ENCODE data around the gene NOP56. TPM values are rescaled to one million over a fixed set of nuclear protein-coding genes. Genes with fewer than 3 reads are reported as not detected.

NOP56 gene
- total RNA-seq, 2 donors from 2014 or later = 386 to 432 TPM

- peaks cover 10% of the 10 kb centered on the region for H3K4me1 Mint-ChIP-seq
- H3K9me3 Mint-ChIP-seq = no peaks in the 10 kb centered on the region
- no peak for TF ChIP-seq CTCF (conservative IDR thresholded peaks at IDR 0.05)
- no peaks in the 10 kb centered on the region for H3K27me3 ChIP-seq (ENCODE audit: control insufficient read depth, insufficient read depth, low read length, poor library complexity, severe bottlenecking)
- no peaks in the 10 kb centered on the region for H3K27me3 Mint-ChIP-seq (ENCODE audit: insufficient read depth)
- no peak overlapping the region for H3K27ac ChIP-seq (ENCODE audit: low read depth, low read length)
- no peak for DNase-seq
- peak overlapping the region; percentile 87 for H3K4me3 Mint-ChIP-seq
- peaks cover 72% of the 10 kb centered on the region for H3K36me3 Mint-ChIP-seq (ENCODE audit: low read depth)
- H3K4me1 ChIP-seq (ENCODE audit: control insufficient read depth, insufficient read depth, low read length) = peaks cover 7% of the 10 kb centered on the region
- no peaks in the 10 kb centered on the region for H3K9me3 ChIP-seq (ENCODE audit: control insufficient read depth, low read length)
- H3K9ac ChIP-seq (ENCODE audit: extremely low read depth, low read length, poor library complexity, severe bottlenecking) = no peak overlapping the region
- peak overlapping the region; percentile 97 for H3K4me3 ChIP-seq (ENCODE audit: low read length)
- WGBS, 2 experiments (ENCODE audit: insufficient coverage in 1 of 2, insufficient read length in 1 of 2) = 95 to 99% methylated on average over 14 to 17 of the region's 17 CpGs
- H3K27ac Mint-ChIP-seq = no peak overlapping the region
- H3K36me3 ChIP-seq (ENCODE audit: control insufficient read depth, insufficient read depth, low read length) = peaks cover 66% of the 10 kb centered on the region
Measured at GRCh38 chr20:2655331-2656116, 3.1 kb downstream of the NOP56 start.

GRCh38 chr20:2656471-2657117 lies 4.2 kb downstream of the NOP56 start:
- TF ChIP-seq CTCF (conservative IDR thresholded peaks at IDR 0.05) = no peak
- H3K4me1 ChIP-seq (ENCODE audit: control insufficient read depth, insufficient read depth, low read length) = peaks cover 7% of the 10 kb centered on the region
- no peak overlapping the region for H3K27ac ChIP-seq (ENCODE audit: low read depth, low read length)
- no peaks in the 10 kb centered on the region for H3K9me3 ChIP-seq (ENCODE audit: control insufficient read depth, low read length)
- H3K27me3 ChIP-seq (ENCODE audit: control insufficient read depth, insufficient read depth, low read length, poor library complexity, severe bottlenecking) = no peaks in the 10 kb centered on the region
- H3K36me3 ChIP-seq (ENCODE audit: control insufficient read depth, insufficient read depth, low read length) = peaks cover 74% of the 10 kb centered on the region
- Mint-ChIP-seq H3K36me3 (ENCODE audit: low read depth) (peaks cover 81% of the 10 kb centered on the region), H3K27ac (peak overlapping the region; percentile 4), H3K4me3 (no peak overlapping the region), H3K27me3 (ENCODE audit: insufficient read depth) (no peaks in the 10 kb centered on the region), H3K9me3 (no peaks in the 10 kb centered on the region), H3K4me1 (peaks cover 10% of the 10 kb centered on the region)
- WGBS, 2 experiments (ENCODE audit: insufficient coverage in 1 of 2, insufficient read length in 1 of 2) = 95 to 99% methylated on average over 9 to 12 of the region's 12 CpGs
- DNase-seq = no peak
- no peak overlapping the region for H3K9ac ChIP-seq (ENCODE audit: extremely low read depth, low read length, poor library complexity, severe bottlenecking)
- H3K4me3 ChIP-seq (ENCODE audit: low read length) = no peak overlapping the region

DNA sequence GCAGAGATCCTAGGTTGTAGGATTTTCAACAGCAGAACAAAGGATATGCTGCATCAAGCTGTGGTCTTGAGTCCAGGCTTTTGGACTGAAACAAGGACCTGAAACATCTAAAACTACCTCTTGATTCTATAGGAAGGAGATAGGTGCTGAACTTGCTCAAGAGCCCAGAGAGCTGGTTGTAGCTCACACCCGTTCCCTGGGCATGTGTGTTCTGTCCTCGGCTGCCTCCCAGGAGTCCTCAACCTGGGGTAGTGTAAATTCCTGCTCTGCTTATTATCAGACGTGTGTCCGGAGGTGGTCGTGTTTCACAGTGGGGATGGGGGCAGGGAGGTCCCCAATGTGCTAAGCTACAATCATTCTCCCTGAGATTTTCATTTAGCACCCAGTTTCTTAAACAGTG lies 4.8 kb downstream of the NOP56 start:
- no peak for TF ChIP-seq CTCF (conservative IDR thresholded peaks at IDR 0.05)
- H3K4me3 ChIP-seq (ENCODE audit: low read length) = no peak overlapping the region
- no peak overlapping the region for H3K27ac Mint-ChIP-seq
- no peak for DNase-seq
- H3K4me3 Mint-ChIP-seq = no peak overlapping the region
- no peaks in the 10 kb centered on the region for H3K9me3 ChIP-seq (ENCODE audit: control insufficient read depth, low read length)
- H3K27me3 Mint-ChIP-seq (ENCODE audit: insufficient read depth) = no peaks in the 10 kb centered on the region
- no peak overlapping the region for H3K27ac ChIP-seq (ENCODE audit: low read depth, low read length)
- no peaks in the 10 kb centered on the region for H3K27me3 ChIP-seq (ENCODE audit: control insufficient read depth, insufficient read depth, low read length, poor library complexity, severe bottlenecking)
- peaks cover 7% of the 10 kb centered on the region for H3K4me1 ChIP-seq (ENCODE audit: control insufficient read depth, insufficient read depth, low read length)
- H3K4me1 Mint-ChIP-seq = peaks cover 10% of the 10 kb centered on the region
- peaks cover 88% of the 10 kb centered on the region for H3K36me3 Mint-ChIP-seq (ENCODE audit: low read depth)
- WGBS, 2 experiments (ENCODE audit: insufficient coverage in 1 of 2, insufficient read length in 1 of 2) = 96 to 100% methylated on average over 4 to 5 of the region's 5 CpGs
- H3K9me3 Mint-ChIP-seq = no peaks in the 10 kb centered on the region
- H3K36me3 ChIP-seq (ENCODE audit: control insufficient read depth, insufficient read depth, low read length) = peaks cover 81% of the 10 kb centered on the region
- H3K9ac ChIP-seq (ENCODE audit: extremely low read depth, low read length, poor library complexity, severe bottlenecking) = no peak overlapping the region
